ENCODE data around the gene BMF.

BMF gene

GRCh38 chr15:40100123-40100946 is 8.3 kb downstream of the BMF start:
- no peak for TF ChIP-seq CTCF (IDR thresholded peaks at IDR 0.05; ENCODE audit: low read depth, low read length)
- H3K9me3 ChIP-seq (ENCODE audit: severe bottlenecking): no peaks in the 10 kb centered on the region
- no peak overlapping the region for H3K27ac ChIP-seq
- no peak overlapping the region for H3K4me3 ChIP-seq (ENCODE audit: low read depth, low read length)
- no peaks in the 10 kb centered on the region for H3K27me3 ChIP-seq (ENCODE audit: insufficient read depth, low read depth, severe bottlenecking)
- DNase-seq: no peak
- no peaks in the 10 kb centered on the region for H3K36me3 ChIP-seq

- Histone ChIP-seq H3K4me3 (ENCODE audit: low read depth, low read length) (no peak overlapping the region), H3K27ac (peak overlapping the region; percentile 78), H3K27me3 (ENCODE audit: insufficient read depth, low read depth, severe bottlenecking) (no peaks in the 10 kb centered on the region), H3K9me3 (ENCODE audit: severe bottlenecking) (no peaks in the 10 kb centered on the region), H3K36me3 (no peaks in the 10 kb centered on the region)
- DNase-seq: peak; percentile 62
- TF ChIP-seq CTCF (IDR thresholded peaks at IDR 0.05; ENCODE audit: low read depth, low read length): no peak
These were observed 10.0 kb downstream of the BMF start for GRCh38 chr15:40098489-40099261.

- no peak for DNase-seq
- no peak overlapping the region for H3K4me3 ChIP-seq (ENCODE audit: low read depth, low read length)
These were observed 10.7 kb downstream of the BMF start for GRCh38 chr15:40097968-40098476.

DNA sequence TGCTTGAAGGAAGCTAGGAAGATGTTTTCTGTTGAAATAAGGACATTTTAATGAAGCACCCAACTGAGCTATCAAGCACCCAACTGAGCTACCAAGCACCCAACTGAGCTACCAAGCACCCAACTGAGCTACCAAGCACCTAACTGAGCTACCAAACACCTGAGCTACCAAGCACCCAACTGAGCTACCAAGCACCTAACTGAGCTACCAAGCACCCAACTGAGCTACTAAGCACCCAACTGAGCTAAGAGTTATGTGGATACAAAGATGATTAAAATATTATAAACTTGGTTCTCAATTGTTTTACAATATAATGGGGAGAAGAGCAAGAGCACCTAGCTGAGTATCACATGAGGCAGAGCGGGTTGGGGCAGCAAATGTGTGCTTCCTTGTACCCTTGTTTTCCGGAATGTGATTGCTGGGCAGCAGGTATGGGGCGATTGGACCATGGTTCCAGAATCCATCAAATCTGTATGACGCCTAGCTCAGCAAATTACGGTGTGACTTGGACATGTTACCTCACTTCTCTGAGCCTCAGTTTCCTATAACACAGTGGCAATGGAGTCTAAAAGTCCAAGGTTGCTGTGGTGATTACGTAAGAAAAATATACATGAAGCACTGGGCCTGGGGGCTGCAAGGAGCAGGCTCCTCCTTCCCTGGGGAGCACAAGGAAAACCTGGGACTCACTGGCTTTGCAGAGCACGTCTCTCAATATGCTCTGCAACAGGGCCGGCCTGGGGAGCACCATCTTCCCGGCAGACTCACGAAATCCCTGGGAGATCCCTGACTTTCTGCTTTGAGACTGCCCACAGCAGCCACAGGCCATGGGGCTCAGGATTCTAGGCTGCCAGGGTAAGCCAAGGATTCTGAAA is 11.3 kb downstream of the BMF start:
- H3K27ac ChIP-seq: no peak overlapping the region
- no peaks in the 10 kb centered on the region for H3K36me3 ChIP-seq
- no peaks in the 10 kb centered on the region for H3K27me3 ChIP-seq (ENCODE audit: insufficient read depth, low read depth, severe bottlenecking)
- no peak overlapping the region for H3K4me3 ChIP-seq (ENCODE audit: low read depth, low read length)
- TF ChIP-seq CTCF (IDR thresholded peaks at IDR 0.05; ENCODE audit: low read depth, low read length): no peak
- DNase-seq: no peak
- no peaks in the 10 kb centered on the region for H3K9me3 ChIP-seq (ENCODE audit: severe bottlenecking)

More at GRCh38 chr15:40097968-40098476, 10.7 kb downstream of the BMF start:
- Histone ChIP-seq H3K27ac (peak overlapping the region; percentile 78), H3K27me3 (ENCODE audit: insufficient read depth, low read depth, severe bottlenecking) (no peaks in the 10 kb centered on the region), H3K9me3 (ENCODE audit: severe bottlenecking) (no peaks in the 10 kb centered on the region), H3K36me3 (no peaks in the 10 kb centered on the region)
- no peak for TF ChIP-seq CTCF (IDR thresholded peaks at IDR 0.05; ENCODE audit: low read depth, low read length)

DNA sequence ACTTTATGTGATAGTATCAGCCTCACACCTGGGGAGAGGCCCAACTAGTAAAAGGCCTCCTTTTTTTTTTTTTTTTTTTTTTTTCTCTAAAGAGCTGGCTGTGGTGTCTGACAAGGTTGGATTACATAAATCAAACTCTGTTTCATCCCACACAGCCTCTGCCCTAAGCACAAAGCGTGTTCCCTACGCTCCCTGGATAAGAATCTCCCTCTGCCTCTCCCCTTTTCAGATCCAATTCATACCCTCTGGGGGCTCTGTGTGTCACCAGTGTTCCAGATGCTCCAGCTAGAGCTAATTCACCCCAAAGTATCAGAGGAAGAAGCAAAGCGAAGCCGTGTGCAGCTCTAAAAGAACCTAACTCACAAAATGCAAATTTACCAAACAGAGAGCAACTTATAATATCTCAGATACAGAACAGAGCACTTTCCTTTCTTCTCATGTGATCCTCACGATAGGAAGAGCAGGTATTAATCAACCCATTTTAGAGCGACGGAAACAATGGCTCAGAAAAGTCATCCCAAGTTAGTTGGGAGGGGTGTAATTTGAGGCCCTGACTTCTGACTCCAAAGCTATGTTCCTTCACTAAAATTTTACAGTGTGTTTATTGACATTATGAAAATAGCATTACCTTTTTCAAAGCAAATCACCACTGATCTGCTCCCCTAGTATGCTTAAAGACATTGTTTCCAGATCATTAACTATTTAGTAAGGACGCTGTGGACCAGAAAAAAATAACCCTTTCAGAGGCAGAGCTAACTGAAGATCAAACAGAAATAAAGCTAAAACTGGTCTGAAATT is 12.4 kb downstream of the BMF start:
- H3K9me3 ChIP-seq (ENCODE audit: severe bottlenecking): no peaks in the 10 kb centered on the region
- H3K27me3 ChIP-seq (ENCODE audit: insufficient read depth, low read depth, severe bottlenecking): no peaks in the 10 kb centered on the region
- TF ChIP-seq CTCF (IDR thresholded peaks at IDR 0.05; ENCODE audit: low read depth, low read length): no peak
- DNase-seq: no peak
- no peak overlapping the region for H3K4me3 ChIP-seq (ENCODE audit: low read depth, low read length)
- H3K27ac ChIP-seq: no peak overlapping the region
- H3K36me3 ChIP-seq: no peaks in the 10 kb centered on the region
